ENCODE results near the gene NTN1.

The NTN1 gene

DNA sequence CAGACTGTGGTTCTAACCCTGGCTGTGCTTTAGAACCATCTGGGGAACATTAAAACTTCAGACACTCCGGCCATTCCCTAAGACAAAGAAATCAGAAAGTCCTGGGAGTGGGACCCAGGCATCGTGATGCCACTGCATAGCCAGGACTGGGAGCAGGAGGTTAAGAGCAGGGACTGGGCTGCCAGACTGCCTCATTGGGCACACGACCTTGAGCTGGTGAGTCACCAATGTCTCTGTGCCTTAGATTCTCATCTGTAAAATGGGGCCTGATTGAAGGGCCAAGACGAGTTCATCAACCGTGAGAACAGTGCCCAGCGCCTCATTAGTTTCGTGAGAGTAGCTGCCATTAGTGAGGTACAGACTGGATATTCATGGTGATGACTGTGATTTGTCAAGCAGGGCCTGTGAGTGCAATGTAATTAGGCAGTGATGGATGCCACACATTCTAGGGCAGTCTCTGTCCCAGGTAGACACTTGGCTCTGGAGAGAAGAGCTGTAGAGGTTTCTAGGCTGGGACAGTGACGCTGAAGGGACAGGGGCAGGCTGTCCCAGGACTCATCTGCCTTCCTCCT lies 196.8 kb downstream of the NTN1 start:
- no peaks in the 10 kb centered on the region for H3K79me2 ChIP-seq (ENCODE audit: insufficient read depth, low read length)
- H3K9me2 ChIP-seq (replicated peaks; ENCODE audit: insufficient read depth, low read length) = no peaks in the 10 kb centered on the region
- 0 out of 2 replicates have a peak, but pooled peaks cover 4% of the 10 kb centered on the region for H3K36me3 ChIP-seq (ENCODE audit: low read length)
- H3K27ac ChIP-seq (ENCODE audit: low read depth, low read length) = no peak overlapping the region
- H3K27me3 ChIP-seq (ENCODE audit: low read length) = peaks cover 4% of the 10 kb centered on the region; the same call in 1 of the 2 replicates
- H3K4me3 ChIP-seq (ENCODE audit: insufficient read depth, low read length, poor library complexity, severe bottlenecking) = no peak overlapping the region
- no peak for TF ChIP-seq EZH2phosphoT487 (conservative IDR thresholded peaks at IDR 0.05; ENCODE audit: low read length)
- TF ChIP-seq, protein P1, sequence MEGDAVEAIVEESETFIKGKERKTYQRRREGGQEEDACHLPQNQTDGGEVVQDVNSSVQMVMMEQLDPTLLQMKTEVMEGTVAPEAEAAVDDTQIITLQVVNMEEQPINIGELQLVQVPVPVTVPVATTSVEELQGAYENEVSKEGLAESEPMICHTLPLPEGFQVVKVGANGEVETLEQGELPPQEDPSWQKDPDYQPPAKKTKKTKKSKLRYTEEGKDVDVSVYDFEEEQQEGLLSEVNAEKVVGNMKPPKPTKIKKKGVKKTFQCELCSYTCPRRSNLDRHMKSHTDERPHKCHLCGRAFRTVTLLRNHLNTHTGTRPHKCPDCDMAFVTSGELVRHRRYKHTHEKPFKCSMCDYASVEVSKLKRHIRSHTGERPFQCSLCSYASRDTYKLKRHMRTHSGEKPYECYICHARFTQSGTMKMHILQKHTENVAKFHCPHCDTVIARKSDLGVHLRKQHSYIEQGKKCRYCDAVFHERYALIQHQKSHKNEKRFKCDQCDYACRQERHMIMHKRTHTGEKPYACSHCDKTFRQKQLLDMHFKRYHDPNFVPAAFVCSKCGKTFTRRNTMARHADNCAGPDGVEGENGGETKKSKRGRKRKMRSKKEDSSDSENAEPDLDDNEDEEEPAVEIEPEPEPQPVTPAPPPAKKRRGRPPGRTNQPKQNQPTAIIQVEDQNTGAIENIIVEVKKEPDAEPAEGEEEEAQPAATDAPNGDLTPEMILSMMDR (IDR thresholded peaks at IDR 0.05; ENCODE audit: insufficient read depth, low read length, poor library complexity, severe bottlenecking) = no peak
- H4K20me1 ChIP-seq (ENCODE audit: low read depth, low read length) = no peaks in the 10 kb centered on the region
- no peak overlapping the region for H2AFZ ChIP-seq (ENCODE audit: low read depth, low read length, severe bottlenecking)
- H3K9me3 ChIP-seq (ENCODE audit: insufficient read depth, low read length) = peaks cover 15% of the 10 kb centered on the region
- H3K9ac ChIP-seq (ENCODE audit: low read length) = no peak overlapping the region
- no peaks in the 10 kb centered on the region for H3F3A ChIP-seq (ENCODE audit: insufficient read depth)
- no peak overlapping the region for H3K4me2 ChIP-seq (ENCODE audit: low read depth, low read length, poor library complexity, severe bottlenecking)

- H3K27me3 ChIP-seq (ENCODE audit: low read length) = peaks cover 4% of the 10 kb centered on the region; the same call in 1 of the 2 replicates
- peaks cover 15% of the 10 kb centered on the region for H3K9me3 ChIP-seq (ENCODE audit: insufficient read depth, low read length)
- H3K36me3 ChIP-seq (ENCODE audit: low read length) = 0 out of 2 replicates have a peak, but pooled peaks cover 4% of the 10 kb centered on the region
- H2AFZ ChIP-seq (ENCODE audit: low read depth, low read length, severe bottlenecking) = no peak overlapping the region
- TF ChIP-seq, protein P1 (IDR thresholded peaks at IDR 0.05; ENCODE audit: insufficient read depth, low read length, poor library complexity, severe bottlenecking) = no peak
- no peak for TF ChIP-seq EZH2phosphoT487 (conservative IDR thresholded peaks at IDR 0.05; ENCODE audit: low read length)
- H3K9ac ChIP-seq (ENCODE audit: low read length) = no peak overlapping the region
- no peak overlapping the region for H3K27ac ChIP-seq (ENCODE audit: low read depth, low read length)
- no peak overlapping the region for H3K4me3 ChIP-seq (ENCODE audit: insufficient read depth, low read length, poor library complexity, severe bottlenecking)
- H3K4me2 ChIP-seq (ENCODE audit: low read depth, low read length, poor library complexity, severe bottlenecking) = no peak overlapping the region
- no peaks in the 10 kb centered on the region for H3K9me2 ChIP-seq (replicated peaks; ENCODE audit: insufficient read depth, low read length)
- H3F3A ChIP-seq (ENCODE audit: insufficient read depth) = no peaks in the 10 kb centered on the region
- H3K79me2 ChIP-seq (ENCODE audit: insufficient read depth, low read length) = no peaks in the 10 kb centered on the region
- no peaks in the 10 kb centered on the region for H4K20me1 ChIP-seq (ENCODE audit: low read depth, low read length)
These were observed 197.6 kb downstream of the NTN1 start for GRCh38 chr17:9218911-9219310.

DNA sequence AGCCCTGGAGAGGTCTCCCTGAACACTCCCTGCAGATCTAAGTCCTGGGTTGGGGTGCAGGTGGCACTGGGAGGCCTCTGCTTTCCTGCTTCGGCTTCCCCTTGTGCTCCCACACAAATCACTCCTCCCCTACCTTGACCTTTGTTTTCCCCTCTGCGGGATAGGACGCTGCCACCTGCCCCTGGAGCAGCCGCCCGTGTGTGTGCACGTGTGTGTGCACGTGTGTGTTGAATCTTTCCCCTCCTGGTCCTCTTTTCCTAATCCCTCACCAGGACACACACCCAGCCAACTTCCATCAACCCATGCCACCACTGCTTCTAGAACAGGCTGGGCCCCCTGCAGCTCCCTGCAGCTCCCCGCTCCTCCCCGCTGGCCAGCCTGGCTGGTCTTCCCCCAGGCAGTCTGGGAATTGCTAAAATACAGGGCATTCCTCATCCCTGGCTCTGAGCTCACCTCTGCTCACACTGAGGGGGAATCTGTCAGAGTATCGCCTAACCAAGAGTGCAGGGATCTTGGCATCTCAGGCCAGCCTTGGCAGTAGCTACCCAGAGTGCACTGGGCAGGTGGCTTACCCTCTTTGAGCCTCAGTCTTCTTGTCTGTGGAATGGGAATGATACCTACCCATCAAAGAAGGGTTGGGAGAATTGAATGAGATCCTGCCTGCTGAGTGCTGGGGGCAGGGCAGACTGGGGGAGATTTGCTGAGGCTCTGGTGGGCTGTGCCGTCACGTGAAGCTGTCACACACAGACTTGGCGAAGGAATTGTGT lies 198.5 kb downstream of the NTN1 start:
- Histone ChIP-seq H3K9me3 (ENCODE audit: insufficient read depth, low read length) (peaks cover 15% of the 10 kb centered on the region), H3K9ac (ENCODE audit: low read length) (no peak overlapping the region), H3K9me2 (replicated peaks; ENCODE audit: insufficient read depth, low read length) (no peaks in the 10 kb centered on the region), H3K4me3 (ENCODE audit: insufficient read depth, low read length, poor library complexity, severe bottlenecking) (no peak overlapping the region), H3K27me3 (ENCODE audit: low read length) (peaks cover 4% of the 10 kb centered on the region; the same call in 1 of the 2 replicates), H3K27ac (ENCODE audit: low read depth, low read length) (no peak overlapping the region), H3F3A (ENCODE audit: insufficient read depth) (no peaks in the 10 kb centered on the region), H3K4me2 (ENCODE audit: low read depth, low read length, poor library complexity, severe bottlenecking) (no peak overlapping the region), H4K20me1 (ENCODE audit: low read depth, low read length) (no peaks in the 10 kb centered on the region), H3K79me2 (ENCODE audit: insufficient read depth, low read length) (no peaks in the 10 kb centered on the region), H3K36me3 (ENCODE audit: low read length) (0 out of 2 replicates have a peak, but pooled peaks cover 4% of the 10 kb centered on the region), H2AFZ (ENCODE audit: low read depth, low read length, severe bottlenecking) (no peak overlapping the region)
- no peak for TF ChIP-seq EZH2phosphoT487 (conservative IDR thresholded peaks at IDR 0.05; ENCODE audit: low read length)
- TF ChIP-seq, protein P1 (IDR thresholded peaks at IDR 0.05; ENCODE audit: insufficient read depth, low read length, poor library complexity, severe bottlenecking) = no peak

Measured in SU-DHL-6 (cell line).